Activated gamma-delta T cell treated with Interleukin-2 at 50 U/mL for 16 hours (primary cell): ENCODE data around the gene RABGAP1L.

ENCODE experiments used
- DNase-seq: peaks from one replicate; pipeline ENCODE4 v3.0.0-alpha.2; 2020

Gene RABGAP1L

DNA sequence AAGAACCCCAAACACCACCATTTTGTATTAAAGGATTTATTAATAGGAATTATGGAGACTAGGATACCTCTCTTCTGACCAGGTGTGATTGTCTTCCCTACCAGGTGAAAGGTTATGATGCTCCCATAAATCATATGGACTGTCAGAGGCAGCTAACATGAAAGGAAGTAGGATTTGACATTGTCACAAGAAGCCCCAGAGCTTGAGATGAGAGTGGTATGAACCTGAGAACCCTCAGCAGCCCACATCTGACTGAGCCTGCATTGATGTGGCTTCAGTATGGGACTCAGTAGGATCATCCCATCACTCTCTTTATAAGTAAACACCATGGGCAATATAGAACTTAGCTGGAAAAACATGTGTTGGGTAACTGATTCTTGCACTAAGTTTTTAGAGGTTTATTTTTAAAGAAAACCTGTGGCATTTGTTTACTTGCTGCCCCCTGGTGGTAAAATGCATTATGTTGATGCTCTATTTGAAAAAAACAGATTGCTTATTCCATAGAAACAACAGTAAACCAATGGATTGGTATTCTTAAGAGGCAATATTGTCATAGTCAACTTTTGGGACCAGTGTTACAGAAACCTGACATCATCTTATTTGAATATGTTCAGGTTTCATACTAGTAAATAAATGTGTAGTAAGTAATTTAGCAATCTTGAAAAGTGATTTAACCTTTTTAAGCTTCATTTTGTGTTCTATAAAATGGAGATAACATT, 823.8 kb downstream of the RABGAP1L start:
- DNase-seq, result peak; percentile 48

DNA sequence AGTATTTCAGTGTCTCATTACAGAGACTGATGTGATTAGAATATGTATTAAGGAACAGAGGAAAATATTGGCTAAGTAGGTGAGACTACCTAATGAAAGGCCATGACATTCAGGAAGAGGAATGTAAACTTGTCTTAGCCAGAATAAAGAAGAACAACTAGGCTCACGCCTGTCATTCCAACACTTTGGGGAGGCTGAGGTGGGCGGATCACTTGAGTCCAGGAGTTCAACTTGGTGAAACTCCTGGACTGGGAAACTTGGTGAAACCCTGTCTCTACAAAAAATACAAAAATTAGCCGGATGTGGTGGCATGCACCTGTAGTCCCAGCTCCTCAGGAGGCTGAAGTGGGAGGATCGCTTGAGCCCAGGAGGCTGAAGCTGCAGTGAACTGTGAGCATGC, 825.6 kb downstream of the RABGAP1L start:
- DNase-seq, result no peak

DNA sequence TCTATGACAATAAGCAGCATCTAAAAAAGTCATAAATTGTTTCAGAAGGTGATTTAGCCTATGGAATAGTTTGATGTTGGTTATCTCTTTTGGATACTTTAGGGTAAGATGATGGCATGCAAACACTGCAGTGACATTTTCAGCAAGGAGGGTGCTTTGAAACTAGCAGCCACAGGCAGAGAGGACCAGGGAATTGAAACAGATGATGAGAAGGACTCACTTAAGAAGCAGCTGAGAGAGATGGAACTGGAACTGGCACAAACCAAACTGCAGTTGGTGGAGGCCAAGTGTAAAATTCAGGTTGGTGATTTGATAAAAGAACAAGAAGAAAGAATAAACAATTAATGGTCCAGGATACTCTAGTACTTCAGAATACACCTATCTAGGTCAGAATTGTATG, 829.2 kb downstream of the RABGAP1L start:
- DNase-seq, result no peak

DNA sequence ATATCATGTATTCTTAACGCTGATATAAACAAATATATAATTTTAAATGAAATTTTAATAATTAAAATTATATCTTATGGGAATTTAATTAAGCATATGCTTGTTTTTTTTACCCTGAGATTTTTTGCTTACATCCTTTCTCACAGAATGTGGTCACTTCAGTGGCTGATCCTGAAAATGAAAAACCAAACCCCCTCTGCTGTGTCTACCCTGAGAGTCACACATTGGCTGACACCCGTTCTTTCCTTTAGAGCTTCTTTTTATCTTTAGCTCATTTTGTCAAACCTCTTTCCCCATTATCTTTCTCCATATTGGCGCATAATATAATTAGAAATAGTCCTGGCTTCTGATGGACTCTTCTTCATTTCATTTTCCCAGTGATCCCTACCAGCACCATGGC, 829.7 kb downstream of the RABGAP1L start:
- DNase-seq, result no peak

DNA sequence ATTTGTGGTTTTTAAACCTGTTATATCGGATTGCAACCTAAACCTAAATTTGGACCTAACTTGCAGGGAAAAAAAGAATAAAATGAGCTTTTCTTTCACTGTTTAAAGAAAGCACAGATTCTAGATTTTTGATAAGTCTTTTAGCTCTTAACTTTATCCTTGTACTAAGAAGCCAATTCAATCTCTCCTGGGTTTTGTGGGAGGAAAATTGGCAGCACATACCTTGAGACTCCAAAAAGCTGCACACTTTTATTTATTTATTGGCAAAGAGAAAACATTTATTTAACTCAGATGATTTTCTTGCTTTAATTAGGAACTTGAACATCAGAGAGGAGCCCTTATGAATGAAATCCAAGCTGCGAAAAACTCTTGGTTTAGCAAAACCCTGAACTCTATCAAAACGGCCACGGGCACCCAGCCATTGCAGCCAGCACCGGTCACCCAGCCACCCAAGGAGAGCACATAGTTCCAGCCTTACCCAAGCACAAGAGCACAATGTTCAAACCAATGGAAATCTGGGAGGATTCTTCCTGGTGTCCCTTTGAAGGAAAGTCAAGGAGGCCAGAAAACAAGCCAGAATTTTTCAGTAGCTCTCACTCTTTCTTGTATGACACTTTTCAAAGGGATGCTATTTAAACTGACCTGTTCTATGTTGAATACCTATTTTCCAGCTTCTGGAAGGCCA, 830.4 kb downstream of the RABGAP1L start:
- DNase-seq, result no peak

DNA sequence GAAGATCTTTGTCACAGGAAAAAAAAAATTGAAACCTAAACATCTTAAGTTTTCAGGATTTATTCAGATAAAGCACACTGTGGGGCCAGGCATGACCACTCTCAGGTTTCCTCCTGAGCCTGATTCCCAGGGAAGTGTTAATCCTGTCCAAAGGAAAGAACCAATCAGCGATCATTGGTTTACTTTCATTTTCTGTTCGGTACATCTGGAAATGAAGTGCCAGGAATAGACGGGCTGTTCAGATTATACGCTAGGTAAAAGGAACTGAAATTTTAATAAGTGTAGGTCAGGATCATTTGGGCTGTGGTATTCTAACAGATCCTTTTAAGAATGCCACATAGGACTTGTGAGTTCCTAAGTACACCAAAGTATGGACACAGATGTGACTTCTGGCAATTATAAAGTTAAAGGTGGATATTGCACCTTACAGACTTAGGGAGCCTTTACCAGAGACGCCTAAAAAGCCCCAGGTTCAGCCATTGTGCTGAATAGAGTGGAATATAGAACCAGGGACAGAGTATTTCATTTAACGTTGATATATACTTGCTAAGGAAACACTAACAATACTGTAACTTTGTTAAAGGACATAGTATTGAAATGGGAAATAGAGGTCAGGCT, 831.2 kb downstream of the RABGAP1L start:
- no peak for DNase-seq

DNA sequence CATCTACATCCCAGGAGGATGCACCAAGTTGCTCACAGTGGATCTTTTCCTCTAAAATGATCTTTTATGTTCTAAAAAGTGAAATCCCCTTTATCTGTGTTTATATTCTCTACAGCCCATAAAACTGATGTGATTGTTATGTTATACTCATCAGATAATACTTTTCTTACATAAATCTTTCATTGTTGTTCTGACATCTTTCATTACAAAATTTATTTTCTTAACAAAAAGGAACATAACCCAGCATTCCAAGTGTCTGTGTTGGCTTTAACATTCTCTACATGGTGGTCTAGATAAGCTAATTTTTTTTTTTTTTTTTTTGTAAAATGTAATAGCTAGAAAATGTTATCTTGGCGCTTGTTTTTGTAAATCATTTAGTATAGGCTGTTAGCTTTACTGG, 832.2 kb downstream of the RABGAP1L start:
- DNase-seq, result no peak

DNA sequence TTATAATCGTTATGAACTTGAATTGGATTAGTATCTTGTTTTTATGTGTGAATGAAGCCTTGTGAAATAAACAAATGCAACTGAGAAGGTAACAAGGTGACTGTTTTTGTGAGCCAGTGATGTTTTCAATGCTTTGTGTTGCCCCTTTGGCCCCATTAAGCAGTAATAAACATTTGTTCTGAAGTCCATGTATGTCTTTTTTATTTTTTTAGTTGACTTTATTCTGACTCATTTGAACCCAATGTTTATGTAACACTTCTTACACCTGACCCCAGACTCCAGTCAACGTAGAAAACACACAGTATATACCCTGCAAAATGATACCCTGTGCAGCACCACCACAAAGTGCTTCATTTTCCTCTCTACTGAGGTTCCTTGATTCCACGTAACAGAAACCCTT, 835.8 kb downstream of the RABGAP1L start:
- DNase-seq, result no peak

DNA sequence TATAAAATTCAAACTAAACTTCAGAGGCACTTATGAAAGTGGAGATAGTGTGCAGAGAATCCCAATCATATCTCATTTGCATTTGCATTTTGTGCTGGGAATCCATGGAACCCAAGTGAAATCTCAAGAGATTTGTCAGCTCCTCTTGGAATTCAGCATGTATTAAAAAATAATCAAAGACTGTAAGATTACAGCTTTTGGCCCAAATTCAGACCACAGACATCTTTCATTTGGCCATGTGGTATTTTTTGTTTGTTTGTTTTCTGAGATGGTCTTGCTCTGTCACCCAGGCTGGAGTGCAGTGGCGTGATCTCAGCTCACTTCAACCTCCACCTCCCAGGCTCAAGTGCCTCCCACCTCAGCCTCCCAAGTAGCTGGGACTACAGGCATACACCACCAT, 836.6 kb downstream of the RABGAP1L start:
- DNase-seq, result no peak

DNA sequence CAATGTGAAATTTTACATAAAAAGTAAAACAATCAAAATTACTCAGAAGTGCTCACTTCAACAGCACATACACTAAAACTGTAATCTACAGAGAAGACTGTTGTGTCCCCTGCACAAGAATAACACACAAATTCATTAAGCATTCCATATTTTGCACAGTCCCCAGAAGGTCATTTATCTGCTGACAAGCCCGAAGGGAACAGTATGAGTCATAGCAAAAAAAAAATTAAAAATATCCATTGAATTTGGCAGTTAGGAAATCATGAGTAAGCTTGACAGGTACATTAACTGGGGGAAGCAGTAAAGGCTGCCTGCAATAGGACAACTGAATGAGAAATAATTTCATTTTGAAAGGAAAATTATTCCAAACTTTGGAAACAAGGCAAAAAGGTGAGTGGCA, 837.2 kb downstream of the RABGAP1L start:
- DNase-seq, result no peak

DNA sequence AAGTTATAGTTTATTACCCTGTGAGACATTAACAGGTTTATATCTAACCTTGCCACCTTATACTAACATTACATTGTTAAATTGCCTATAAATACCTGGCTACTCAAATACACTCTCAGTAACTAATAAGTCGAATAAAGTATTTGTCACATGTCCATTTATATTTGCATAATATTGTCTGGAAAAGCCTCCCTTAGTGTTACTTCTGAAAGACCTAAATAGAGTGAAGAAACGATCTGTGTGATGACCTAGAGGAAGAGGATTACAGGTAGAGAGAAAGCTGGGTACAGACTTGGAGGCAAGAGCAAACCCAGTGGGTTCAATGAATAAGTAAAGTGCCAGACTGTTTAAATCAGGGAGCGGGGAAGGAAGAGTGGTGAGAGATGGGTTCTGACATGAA, 837.7 kb downstream of the RABGAP1L start:
- DNase-seq, result no peak

DNA sequence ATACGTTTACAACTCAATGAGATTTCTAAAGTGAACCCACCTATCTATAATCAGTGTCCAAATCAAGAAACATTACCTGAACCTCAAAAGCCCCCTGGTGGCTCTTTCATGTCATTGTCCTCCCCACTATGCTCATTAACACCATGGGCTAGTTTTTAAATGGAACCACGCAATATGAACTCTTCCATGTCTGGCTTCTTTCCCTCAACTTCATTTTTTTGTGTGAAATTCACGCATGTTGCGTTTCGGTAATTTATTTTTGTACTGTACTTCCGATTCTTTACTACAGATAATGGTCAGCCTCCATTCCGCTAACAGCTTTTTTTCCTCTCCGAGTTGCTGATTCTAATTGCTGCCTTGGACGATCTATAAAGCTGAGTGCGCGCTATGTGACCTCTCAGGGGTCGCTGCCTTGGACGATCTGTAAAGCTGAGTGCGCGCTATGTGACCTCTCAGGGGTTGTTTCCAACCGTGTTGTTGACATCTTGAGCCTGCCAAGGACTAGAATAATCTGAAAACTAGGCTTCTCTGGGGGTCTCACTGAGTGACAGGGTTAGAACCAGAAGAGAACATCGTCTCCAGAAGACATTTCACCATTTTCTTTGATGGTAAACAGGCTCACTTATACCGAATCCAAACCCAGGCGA, 839.4 kb downstream of the RABGAP1L start:
- DNase-seq, result peak; percentile 44

DNA sequence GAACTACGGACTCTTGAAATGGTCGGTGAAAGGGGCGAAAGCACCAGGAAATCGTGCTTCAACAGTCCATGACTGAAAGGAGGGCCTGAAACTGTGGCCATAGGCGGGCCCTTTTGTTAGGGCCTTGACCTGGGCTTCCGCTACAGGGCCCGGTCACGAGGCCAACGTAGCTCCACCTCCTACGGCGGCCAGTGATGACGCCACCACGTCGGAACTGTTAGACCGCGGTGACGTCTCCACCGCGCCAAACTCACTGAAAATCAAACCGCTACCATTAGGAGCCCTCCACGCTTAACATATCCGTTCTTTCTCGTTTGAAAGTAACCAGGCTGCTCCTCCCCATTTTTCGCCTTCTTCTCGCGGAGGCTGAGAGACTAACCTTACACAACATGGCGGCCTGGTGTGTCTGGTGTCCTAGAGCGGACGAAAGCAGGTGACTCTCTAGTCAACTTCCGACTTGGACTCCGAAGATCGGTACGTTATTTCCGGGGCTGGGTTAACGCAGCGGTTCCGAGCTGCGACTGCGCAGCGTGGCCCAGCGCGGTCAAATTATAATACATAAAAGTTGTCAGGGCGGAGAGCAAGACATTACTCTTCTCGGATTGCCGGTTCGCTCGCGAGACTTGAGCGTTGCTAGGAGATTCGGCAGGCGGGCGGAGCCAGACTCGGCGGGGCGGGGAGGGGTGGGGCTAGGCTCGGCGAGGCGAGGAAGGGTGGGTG, 840.1 kb downstream of the RABGAP1L start:
- DNase-seq, result peak; percentile 96

DNA sequence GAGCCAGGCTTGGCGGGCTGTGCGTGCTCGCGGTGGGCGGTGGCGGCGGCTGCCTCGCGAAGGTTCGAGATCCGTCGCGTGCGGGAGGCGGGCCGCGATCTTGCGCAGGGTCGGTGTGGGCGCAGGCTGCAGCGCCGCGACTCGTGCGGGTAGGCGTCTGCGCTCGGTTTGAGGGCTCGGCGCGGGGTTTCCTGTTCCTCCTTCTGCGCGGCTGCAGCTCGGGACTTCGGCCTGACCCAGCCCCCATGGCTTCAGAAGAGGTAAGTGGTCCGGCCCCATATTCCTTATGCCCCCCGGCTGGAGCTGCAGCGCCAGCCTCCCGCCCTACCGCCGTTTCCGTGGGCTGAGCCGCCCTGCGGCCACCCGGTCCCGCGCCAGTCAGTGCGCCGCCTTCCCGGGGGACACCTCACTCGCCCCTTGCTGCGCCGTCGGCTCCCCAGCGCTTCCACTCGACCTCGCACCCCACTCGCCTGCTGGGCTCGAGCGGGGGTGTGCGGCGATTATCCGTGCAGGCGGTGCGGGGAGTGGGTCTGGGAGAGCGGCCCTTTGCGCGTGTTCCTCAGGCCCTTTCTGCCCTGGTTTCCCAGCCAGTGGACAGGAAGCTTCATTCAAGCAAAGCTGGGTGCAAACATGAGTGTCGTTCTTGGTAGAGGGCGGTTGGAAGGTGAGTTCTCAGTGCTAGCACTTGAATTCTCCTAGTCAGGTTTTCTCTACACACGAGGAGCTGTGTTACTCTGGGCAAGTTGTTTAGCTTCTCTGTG, 840.8 kb downstream of the RABGAP1L start, which contains the start of gene CACYBP:
Gene CACYBP, plus strand, starts transcription at position 12 of the 761 bp plus-strand sequence. Its CDS starts 234 bp downstream, at position 246.
- peak; percentile 42 for DNase-seq

DNA sequence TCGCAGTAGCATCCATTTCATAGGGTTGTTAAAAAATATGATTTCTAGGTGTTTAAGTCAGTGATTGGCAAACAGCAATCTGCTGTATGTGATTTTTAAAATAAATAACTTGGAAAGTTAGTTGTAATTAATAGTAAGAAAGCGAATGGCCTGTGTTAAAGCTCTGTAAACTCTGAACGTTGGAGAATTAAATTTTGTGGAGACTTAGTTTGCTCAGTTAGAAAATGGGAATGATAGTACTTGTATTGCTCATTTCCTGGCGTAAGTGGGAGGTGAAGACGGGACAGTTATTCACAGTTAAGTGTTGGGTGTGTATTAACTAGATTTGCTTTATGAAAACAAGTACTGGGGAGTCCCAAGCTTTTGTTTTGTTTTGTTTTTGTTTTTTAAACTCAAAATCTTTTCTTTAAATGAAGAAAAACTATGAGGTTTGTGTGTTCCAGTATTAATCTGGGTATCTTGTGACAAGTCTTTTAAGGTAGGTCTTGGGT, 841.4 kb downstream of the RABGAP1L start:
- DNase-seq, result no peak

DNA sequence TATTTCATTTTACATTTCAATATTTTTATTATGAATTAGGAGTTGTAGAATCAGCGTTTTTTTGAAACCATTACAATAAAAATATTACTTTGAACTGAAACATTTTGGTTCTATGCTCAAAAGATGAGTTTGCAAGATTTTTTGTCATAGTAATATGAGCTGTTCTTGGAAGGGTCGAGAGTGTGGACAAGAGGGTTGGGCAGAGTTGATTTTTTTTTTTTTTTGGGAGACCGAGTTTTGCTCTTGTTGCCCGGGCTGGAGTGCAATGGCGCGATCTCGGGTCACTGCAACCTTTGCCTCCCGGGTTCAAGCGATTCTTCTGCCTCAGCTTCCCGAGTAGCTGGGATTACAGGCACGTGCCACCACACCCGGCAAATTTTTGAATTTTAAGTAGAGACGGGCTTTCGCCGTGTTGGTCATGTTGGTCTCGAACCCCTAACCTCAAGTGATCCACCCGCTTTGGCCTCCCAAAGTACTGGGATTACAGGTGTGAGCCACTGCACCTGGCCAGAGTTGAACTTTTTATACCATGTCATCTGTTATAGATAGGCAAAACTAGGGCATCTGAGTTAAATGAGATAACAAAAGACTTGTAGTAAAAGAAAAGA, 843.7 kb downstream of the RABGAP1L start:
- DNase-seq, result no peak

DNA sequence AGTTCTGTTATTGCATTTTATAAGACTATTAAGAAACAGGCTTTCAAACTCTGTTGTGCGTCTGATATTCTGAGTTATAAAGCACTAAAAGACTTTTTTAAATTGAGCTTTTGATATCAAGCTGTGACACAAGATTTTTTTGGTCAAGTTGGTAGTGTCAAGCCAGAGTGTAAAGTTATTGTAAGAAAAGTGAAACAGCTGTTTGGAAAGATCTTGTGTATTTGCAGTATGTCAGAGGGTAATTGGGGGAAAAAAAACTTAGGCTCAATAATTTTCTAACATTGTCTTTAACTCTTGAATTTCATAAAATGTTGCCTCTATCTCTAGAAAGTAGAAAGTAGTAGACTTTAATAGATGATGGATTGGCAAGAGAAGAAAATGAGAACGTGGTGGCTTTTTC, 844.2 kb downstream of the RABGAP1L start:
- no peak for DNase-seq

DNA sequence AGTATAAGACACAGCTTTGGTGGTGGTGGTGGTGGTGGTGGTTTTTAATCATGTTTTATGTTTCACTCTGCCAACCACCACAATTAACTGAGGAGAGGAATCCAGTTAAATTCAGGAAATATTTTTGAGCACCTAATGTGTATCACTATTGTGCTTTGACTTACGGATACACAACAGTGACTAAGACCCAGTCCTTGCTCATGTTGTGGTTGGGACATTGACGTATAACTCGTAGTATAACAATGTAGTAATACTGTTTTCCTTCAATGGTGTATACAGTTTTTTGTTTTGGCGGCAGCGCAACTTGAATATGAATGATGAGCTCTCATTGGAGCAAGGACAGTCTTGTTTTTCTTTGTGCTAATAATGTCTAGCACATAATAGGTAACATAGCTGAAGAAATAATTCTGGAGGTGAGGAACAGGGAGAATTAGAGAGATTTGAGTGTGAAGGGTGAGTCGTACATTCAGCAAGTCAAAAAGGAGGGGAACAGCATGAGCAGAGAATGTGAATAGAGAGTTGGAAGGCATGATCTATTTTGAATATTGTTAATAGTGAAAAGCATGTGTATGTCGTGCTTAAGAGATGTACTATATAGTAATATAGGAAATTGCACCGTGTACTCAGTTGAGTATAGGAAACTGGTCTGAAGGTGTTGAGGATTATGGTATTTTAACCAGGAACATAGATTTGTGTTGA, 845.9 kb downstream of the RABGAP1L start:
- DNase-seq, result no peak

DNA sequence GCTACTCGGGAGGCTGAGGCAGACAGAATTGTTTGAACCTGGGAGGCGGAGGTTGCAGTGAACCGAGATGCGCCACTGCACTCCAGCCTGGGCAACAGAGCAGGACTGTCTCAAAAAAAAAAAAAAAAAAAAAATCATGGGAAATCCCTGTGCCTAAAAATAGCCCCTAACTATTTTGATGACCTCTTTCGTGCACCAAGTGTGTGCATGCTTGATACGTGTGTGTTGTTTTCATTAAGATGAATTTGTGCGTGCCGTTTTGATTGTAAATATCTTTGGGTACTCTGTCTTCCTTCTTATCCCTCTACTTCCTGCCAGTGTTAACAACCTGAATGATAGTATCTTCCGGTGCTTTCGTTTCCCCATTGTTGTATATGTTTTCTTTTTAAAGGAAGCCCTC, 850.2 kb downstream of the RABGAP1L start:
- no peak for DNase-seq

DNA sequence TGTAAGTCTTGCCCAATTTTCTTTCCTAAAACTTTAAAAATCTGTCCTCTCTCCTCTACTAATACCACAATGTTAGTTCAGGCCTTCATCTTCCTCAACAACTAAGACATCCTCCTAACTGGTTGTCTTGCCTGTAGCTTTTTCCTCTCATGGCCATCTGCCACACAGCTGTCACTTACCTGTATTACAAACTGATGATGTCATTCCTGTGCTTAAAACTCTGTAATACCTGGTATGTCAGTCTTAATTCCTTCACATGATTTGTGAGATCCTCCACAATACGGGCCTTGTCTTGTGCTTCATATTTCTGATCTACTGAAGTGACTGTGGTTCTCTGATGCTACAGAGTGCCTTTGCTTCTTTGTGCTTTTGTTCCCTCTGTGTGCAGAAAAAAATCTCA, 854.1 kb downstream of the RABGAP1L start:
- DNase-seq, result no peak

DNA sequence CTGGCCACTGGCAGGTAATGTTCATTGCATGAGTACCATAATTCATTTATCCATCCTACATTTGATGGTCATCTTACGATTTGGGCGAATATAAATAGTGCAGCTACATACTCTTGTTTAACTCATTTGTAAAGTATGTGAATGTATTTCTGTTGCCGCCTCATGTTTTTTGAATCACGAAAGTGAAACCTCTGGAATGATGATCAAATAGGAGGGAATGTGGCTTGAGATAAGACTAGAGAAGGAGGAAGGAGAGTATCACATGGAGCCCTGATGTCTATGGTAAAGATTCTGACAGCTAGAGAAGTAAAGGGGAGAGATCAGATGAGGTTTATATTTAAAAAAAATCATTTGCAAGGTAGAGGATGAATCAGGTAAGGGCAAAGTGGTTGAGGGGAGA, 855.9 kb downstream of the RABGAP1L start:
- DNase-seq, result no peak
